NK-92 (cell line): ENCODE measurements around the gene HOXA11.

Experiments
- DNase-seq: peaks from one replicate; lab custom pipeline; 2025; ENCODE audit not compliant: unreplicated experiment; lab: John Stamatoyannopoulos, UW

The HOXA11 gene

GRCh38 chr7:27185013-27185853 is at the start of gene HOXA11:
HOXA11 (minus strand) TSS chr7:27185232; CDS start chr7:27185144, 88 bp downstream.
- DNase-seq: no peak

GRCh38 chr7:27229448-27229847 is 44.4 kb upstream of the HOXA11 start:
- DNase-seq: no peak

- no peak for DNase-seq
These were observed 40.2 kb upstream of the HOXA11 start for GRCh38 chr7:27224983-27225934.

- DNase-seq: no peak
These were observed 39.0 kb upstream of the HOXA11 start for GRCh38 chr7:27223941-27224575.

- no peak for DNase-seq
These were observed 36.3 kb upstream of the HOXA11 start for GRCh38 chr7:27221201-27221797.

- no peak for DNase-seq
These were observed 35.5 kb upstream of the HOXA11 start for GRCh38 chr7:27220440-27220955.

- no peak for DNase-seq
These were observed 34.8 kb upstream of the HOXA11 start for GRCh38 chr7:27219821-27220220.

GRCh38 chr7:27217951-27218350 is 32.9 kb upstream of the HOXA11 start:
- no peak for DNase-seq

- DNase-seq: no peak
These were observed 30.3 kb upstream of the HOXA11 start for GRCh38 chr7:27215356-27215755.

GRCh38 chr7:27214239-27214950 is 29.4 kb upstream of the HOXA11 start:
- DNase-seq: no peak

- no peak for DNase-seq
These were observed 28.6 kb upstream of the HOXA11 start for GRCh38 chr7:27213433-27214238.

GRCh38 chr7:27212497-27213432 is 27.7 kb upstream of the HOXA11 start:
- no peak for DNase-seq

GRCh38 chr7:27211764-27212204 is 26.8 kb upstream of the HOXA11 start:
- DNase-seq: no peak

- no peak for DNase-seq
These were observed 26.0 kb upstream of the HOXA11 start for GRCh38 chr7:27211084-27211446.

GRCh38 chr7:27210441-27211083 is 25.5 kb upstream of the HOXA11 start:
- no peak for DNase-seq

- no peak for DNase-seq
These were observed 25.0 kb upstream of the HOXA11 start for GRCh38 chr7:27209933-27210440.

GRCh38 chr7:27208998-27209397 is 24.0 kb upstream of the HOXA11 start:
- DNase-seq: no peak
